Measurements from ENCODE around the gene RPS2. TPM values are rescaled to one million over a fixed set of nuclear protein-coding genes. Genes with fewer than 3 reads are reported as not detected.
A peak's percentile ranks its signal among the peaks of the same experiment; 100 is the strongest.
"Not testable (repeated sequence)": the region's sequence is repeated elsewhere in the genome, so short reads cannot be mapped to it uniquely, and the experiment has no call there.

The RPS2 gene
- total and polyA plus RNA-seq, 8 donors, result 1,832 to 2,607 (median 2,226) TPM

DNA sequence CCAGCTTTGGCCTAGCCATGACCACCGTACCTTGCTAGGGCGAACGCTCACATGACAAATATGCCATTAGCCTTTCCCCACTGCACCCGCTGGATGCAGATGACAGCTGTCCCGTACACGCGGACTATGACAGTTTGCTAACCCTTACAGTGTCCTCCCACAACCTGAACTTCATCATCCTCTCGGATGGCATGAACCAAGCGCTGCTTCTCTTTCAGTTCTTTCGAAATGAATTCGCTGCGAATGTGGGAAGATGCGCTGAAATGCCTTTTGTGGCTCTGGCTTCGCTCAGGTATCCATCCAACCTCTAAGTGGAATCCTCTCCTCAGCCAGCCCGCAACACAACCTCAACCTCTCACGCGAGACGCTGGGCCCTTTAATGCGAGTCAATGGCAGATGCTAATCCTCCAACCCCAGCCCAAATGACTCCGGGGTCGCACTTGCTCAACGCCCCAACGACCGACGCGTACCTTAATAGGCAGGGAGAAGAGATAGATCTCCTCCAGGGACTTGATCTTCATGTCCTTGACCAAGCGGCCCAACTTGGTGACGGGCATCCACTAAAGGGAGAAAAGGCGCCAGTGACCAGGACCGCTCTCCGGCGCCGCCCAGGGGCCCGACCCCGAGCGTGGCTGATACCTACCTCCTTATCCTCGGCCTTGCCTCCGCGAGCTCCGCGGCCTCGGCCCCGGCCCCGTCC lies 670 bp downstream of the RPS2 start:
- no peaks in the 10 kb centered on the region for H3K27me3 ChIP-seq
- H3K9me3 ChIP-seq, result no peaks in the 10 kb centered on the region
- DNase-seq (no peak), ATAC-seq (peak; percentile 42)
- H3K36me3 ChIP-seq, result peaks cover 0 to 29% of the 10 kb centered on the region in 2 donors
- peak overlapping the region; percentile 93 to 97 for H3K27ac ChIP-seq
- peaks cover 28 to 61% of the 10 kb centered on the region in 2 donors for H3K4me1 ChIP-seq
- intact Hi-C loops (cut with DNase I), result no loop called here
- peak overlapping the region; percentile 90 to 95 for H3K4me3 ChIP-seq
- TF ChIP-seq, protein P1, sequence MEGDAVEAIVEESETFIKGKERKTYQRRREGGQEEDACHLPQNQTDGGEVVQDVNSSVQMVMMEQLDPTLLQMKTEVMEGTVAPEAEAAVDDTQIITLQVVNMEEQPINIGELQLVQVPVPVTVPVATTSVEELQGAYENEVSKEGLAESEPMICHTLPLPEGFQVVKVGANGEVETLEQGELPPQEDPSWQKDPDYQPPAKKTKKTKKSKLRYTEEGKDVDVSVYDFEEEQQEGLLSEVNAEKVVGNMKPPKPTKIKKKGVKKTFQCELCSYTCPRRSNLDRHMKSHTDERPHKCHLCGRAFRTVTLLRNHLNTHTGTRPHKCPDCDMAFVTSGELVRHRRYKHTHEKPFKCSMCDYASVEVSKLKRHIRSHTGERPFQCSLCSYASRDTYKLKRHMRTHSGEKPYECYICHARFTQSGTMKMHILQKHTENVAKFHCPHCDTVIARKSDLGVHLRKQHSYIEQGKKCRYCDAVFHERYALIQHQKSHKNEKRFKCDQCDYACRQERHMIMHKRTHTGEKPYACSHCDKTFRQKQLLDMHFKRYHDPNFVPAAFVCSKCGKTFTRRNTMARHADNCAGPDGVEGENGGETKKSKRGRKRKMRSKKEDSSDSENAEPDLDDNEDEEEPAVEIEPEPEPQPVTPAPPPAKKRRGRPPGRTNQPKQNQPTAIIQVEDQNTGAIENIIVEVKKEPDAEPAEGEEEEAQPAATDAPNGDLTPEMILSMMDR (IDR thresholded peaks at IDR 0.05), result no peak

DNA sequence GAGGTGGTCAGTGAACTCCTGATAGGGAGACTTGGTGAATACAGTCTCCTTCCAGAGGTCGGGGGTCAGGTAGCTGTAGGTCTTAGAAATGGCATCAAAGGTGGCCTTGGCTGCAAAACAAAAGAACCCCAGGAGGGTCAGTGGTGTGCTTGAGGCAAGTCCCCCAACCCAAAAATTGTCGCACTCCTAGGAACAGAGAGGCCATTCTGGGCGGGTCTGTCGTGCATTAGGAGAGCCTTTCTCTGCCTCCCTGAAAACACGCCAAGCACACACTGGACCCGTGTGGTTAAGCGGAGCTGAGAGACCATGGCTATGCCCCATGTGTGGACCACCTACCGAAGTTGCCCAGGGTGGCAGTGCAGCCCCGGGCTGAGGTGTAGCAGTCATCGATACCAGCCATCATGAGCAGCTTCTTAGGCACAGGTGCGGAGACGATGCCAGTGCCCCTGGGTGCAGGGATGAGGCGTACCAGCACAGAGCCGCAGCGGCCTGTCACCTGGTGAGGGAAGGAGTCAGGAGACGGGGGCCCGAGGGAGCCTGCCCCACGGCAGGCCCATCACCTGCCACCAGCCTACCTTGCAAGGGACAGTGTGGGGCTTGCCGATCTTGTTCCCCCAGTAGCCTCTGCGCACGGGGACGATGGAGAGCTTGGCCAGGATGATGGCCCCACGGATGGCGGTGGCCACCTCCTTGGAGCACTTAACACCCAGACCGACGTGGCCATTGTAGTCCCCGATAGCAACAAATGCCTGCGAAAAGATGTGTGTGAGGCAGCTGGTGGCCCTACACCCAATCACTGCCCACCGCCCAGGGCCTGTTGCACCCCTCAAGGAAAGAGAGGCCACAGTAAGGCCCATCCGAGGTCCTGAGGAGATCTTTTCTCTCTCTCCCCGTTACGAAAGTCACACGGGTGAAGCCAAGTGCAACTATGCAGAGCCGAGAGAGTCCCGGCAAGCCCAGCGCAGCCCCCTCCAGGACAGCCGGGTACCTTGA lies 2.2 kb downstream of the RPS2 start:
- H3K27me3 ChIP-seq; ATAC-seq; intact Hi-C loops (cut with DNase I); H3K27ac ChIP-seq; H3K9me3 ChIP-seq: not testable (repeated sequence)
- peaks cover 30 to 65% of the 10 kb centered on the region in 2 donors for H3K4me1 ChIP-seq
- DNase-seq, result peak in 1 of 4 donors; percentile 73
- peaks cover 0 to 29% of the 10 kb centered on the region in 2 donors for H3K36me3 ChIP-seq
- peak overlapping the region in 1 of 2 donors; percentile 90 for H3K4me3 ChIP-seq

DNA sequence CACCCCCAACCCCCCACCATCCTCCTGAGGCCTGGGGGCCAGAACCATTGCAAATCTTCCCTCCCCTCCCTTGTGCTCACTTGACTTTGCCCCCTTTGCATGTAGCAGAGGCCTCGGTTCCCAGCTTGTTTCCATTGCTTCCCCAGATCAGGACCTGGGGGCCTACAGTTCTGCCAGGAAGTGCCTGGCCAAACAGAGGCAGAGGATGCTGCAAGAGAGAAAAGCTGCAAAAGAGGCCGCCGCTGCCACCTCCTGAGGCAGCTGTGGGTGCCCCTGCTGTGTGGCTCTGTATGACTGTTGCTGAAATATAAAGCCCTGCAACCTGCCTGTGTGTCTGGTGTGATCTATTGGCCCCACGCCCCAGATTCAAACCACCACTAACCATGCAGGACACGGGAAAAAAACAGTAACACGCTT lies 3.0 kb downstream of the RPS2 start:
- no peaks in the 10 kb centered on the region for H3K9me3 ChIP-seq
- TF ChIP-seq, protein P1 (IDR thresholded peaks at IDR 0.05), result no peak
- no peaks in the 10 kb centered on the region for H3K27me3 ChIP-seq
- intact Hi-C loops (cut with DNase I), result no loop called here
- ATAC-seq (no peak), DNase-seq (no peak)
- H3K4me1 ChIP-seq, result peaks cover 30 to 61% of the 10 kb centered on the region in 2 donors
- peak overlapping the region in 1 of 2 donors; percentile 90 for H3K4me3 ChIP-seq
- H3K36me3 ChIP-seq, result peaks cover 0 to 29% of the 10 kb centered on the region in 2 donors
- no peak overlapping the region for H3K27ac ChIP-seq

DNA sequence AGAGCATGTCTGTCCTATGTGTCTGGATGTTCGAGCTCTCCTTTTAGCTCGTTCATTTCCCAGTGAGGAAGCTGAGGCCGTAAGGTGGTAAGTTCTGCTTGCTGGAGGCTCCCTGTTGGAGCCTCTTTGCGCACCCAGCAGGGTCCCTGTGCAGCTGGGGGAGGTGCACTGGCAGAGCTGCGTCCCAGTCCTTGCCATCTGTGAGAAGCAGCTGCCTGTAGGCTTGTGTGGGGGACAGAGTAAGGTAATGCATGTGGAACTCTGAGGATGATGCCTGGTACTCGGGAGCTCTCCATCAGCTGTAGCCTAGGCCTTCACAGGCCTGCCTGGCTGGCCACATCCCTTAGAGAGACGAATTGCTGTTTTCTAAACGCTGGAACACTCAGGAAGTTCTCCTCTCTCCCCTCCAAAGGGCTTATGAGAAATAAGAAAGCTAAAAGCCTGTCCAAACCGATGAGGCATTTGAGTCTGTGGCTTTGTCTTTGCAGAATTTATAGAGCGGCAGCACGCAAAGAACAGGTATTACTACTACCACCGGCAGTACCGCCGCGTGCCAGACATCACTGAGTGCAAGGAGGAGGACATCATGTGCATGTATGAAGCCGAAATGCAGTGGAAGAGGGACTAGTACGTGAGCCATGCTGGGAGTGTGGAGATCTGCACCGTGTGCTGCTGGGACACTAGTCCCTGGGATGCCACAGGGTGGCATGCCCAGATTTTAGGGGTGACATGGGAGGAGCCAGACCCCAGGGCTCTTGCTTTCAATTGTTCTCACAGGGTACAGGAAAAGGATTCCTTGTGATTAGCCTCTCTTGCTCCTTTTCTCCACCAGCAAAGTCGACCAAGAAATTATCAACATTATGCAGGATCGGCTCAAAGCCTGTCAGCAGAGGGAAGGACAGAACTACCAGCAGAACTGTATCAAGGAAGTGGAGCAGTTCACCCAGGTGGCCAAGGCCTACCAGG lies 3.7 kb downstream of the RPS2 start:
- H3K27ac ChIP-seq, result peak overlapping the region in 1 of 2 donors; percentile 84
- no peaks in the 10 kb centered on the region for H3K27me3 ChIP-seq
- peaks cover 0 to 29% of the 10 kb centered on the region in 2 donors for H3K36me3 ChIP-seq
- no peak for ATAC-seq
- TF ChIP-seq, protein P1 (IDR thresholded peaks at IDR 0.05), result no peak
- no peak for DNase-seq
- H3K9me3 ChIP-seq, result no peaks in the 10 kb centered on the region
- H3K4me3 ChIP-seq, result peak overlapping the region in 1 of 2 donors; percentile 90
- intact Hi-C loops (cut with DNase I), result no loop called here
- peaks cover 29 to 55% of the 10 kb centered on the region in 2 donors for H3K4me1 ChIP-seq
